ENCODE results near the gene TUBB2A. TPM values are rescaled to one million over a fixed set of nuclear protein-coding genes. Genes with fewer than 3 reads are reported as not detected.

The TUBB2A gene
- total and polyA plus RNA-seq, 2 of the 13 experiments (the other 11 are each of a cell fraction or from before 2014, with no cell fraction given), result 35.3 to 106 TPM

- TF ChIP-seq BATF2 (CRISPR knock-in tag; IDR thresholded peaks at IDR 0.05), result no peak
- TF ChIP-seq SALL1 (CRISPR knock-in tag; IDR thresholded peaks at IDR 0.05), result peak; percentile 81
- TF ChIP-seq EED (CRISPR knock-in tag; IDR thresholded peaks at IDR 0.05), result no peak
- TF ChIP-seq PAXIP1 (CRISPR knock-in tag; conservative IDR thresholded peaks at IDR 0.05), result peak; percentile 59
- no peak for TF ChIP-seq ARHGAP35 (CRISPR knock-in tag; IDR thresholded peaks at IDR 0.05; ENCODE audit: borderline replicate concordance)
- no peak for TF ChIP-seq ZNF12 (CRISPR knock-in tag; IDR thresholded peaks at IDR 0.05)
- no peak for TF ChIP-seq JDP2 (CRISPR knock-in tag; IDR thresholded peaks at IDR 0.05; ENCODE audit: borderline replicate concordance)
- TF ChIP-seq HOMEZ (CRISPR knock-in tag; IDR thresholded peaks at IDR 0.05; ENCODE audit: low read depth), result peak; percentile 81; the same call in 1 of the 2 replicates
- TF ChIP-seq PCBP2 (optimal IDR thresholded peaks at IDR 0.05; ENCODE audit: low read depth, low read length, poor library complexity, severe bottlenecking), result no peak
- no peak for TF ChIP-seq ZNF564 (CRISPR knock-in tag; IDR thresholded peaks at IDR 0.05)
- no peak for TF ChIP-seq TEF (CRISPR knock-in tag; IDR thresholded peaks at IDR 0.05)
- peak; percentile 40; the same call in 1 of the 2 replicates for TF ChIP-seq TSC22D2 (CRISPR knock-in tag; IDR thresholded peaks at IDR 0.05; ENCODE audit: borderline replicate concordance)
- no peak for TF ChIP-seq TRAFD1 (CRISPR knock-in tag; IDR thresholded peaks at IDR 0.05; ENCODE audit: borderline replicate concordance)
- no peak for TF ChIP-seq TRIM24 (CRISPR knock-in tag; IDR thresholded peaks at IDR 0.05)
- TF ChIP-seq EHMT2 (IDR thresholded peaks at IDR 0.05; ENCODE audit: borderline replicate concordance, low read depth, low read length), result no peak
- TF ChIP-seq EP300 (IDR thresholded peaks at IDR 0.05; ENCODE audit: low read depth in 2 of 2, low read length in 2 of 2), result 0 out of 4 replicates have a peak, but pooled peaks of 1 of the 2 experiments have one; percentile 8
- TF ChIP-seq EP300 (CRISPR knock-in tag; IDR thresholded peaks at IDR 0.05; ENCODE audit: borderline replicate concordance), result no peak
- peak; percentile 59; the same call in 1 of the 2 replicates for TF ChIP-seq ZNF776 (CRISPR knock-in tag; IDR thresholded peaks at IDR 0.05)
- no peak for TF ChIP-seq PREB (CRISPR knock-in tag; IDR thresholded peaks at IDR 0.05)
Observed at GRCh38 chr6:3195695-3196497, 38.6 kb upstream of the TUBB2A start (continued).

Measured in HepG2 (cell line).